Measurements from ENCODE around the gene GINS1.

DNA sequence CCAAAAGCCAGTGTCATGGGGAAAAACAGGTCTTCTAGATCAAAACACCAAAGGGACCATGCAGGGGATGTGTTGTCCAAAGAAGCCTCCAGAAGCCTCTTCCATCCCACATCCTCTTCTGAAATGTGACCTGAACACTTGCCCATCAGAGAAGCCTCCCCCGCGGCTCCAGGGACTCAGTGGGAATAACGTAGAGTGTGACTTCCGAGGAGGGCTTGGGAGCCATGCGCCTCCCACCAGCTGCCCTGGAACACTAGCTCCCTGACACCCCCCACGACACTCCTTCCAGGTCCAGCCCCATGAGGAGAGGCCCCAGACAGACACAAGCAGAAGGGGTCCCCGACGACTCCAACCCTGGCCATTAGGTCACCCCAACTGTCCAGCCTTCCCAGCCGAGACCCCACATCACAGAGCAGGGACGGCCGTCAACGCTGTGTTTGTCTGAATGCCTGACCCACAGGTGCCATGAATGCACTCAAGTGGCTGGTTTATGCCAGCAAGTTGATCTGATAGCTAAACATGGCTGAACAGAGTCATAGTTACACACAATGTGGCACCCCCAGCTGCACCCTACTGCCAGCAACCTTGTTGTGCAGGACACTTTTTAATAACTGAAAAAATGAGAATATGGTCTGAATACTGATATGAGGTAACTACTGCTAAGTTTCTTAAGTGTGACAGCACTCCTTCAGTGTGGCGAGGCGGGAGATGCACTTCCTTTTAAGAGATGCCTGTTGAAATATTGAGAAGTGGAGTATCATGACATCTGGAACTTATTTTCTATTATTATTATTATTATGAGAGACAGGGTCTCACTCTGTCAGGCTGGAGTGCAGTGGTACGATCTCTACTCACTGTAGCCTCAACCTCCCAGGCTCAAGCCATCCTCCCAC lies 58.0 kb downstream of the GINS1 start:
- TF ChIP-seq, protein P1, sequence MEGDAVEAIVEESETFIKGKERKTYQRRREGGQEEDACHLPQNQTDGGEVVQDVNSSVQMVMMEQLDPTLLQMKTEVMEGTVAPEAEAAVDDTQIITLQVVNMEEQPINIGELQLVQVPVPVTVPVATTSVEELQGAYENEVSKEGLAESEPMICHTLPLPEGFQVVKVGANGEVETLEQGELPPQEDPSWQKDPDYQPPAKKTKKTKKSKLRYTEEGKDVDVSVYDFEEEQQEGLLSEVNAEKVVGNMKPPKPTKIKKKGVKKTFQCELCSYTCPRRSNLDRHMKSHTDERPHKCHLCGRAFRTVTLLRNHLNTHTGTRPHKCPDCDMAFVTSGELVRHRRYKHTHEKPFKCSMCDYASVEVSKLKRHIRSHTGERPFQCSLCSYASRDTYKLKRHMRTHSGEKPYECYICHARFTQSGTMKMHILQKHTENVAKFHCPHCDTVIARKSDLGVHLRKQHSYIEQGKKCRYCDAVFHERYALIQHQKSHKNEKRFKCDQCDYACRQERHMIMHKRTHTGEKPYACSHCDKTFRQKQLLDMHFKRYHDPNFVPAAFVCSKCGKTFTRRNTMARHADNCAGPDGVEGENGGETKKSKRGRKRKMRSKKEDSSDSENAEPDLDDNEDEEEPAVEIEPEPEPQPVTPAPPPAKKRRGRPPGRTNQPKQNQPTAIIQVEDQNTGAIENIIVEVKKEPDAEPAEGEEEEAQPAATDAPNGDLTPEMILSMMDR (IDR thresholded peaks at IDR 0.05), result no peak
- no peak for TF ChIP-seq POLR2AphosphoS5 (IDR thresholded peaks at IDR 0.05)
